GM19328 (cell line): ENCODE data around the gene GSC.
"Not testable (repeated sequence)": the region's sequence is repeated elsewhere in the genome, so short reads cannot be mapped to it uniquely, and the experiment has no call there.

Experiments used
- ATAC-seq: cut with Tn5 transposase; IDR thresholded peaks from one replicate; pipeline ENCODE4 v1.9.1; 2021; ENCODE audit warnings: mild to moderate bottlenecking, moderate library complexity; ENCODE audit not compliant: unreplicated experiment

GSC gene

DNA sequence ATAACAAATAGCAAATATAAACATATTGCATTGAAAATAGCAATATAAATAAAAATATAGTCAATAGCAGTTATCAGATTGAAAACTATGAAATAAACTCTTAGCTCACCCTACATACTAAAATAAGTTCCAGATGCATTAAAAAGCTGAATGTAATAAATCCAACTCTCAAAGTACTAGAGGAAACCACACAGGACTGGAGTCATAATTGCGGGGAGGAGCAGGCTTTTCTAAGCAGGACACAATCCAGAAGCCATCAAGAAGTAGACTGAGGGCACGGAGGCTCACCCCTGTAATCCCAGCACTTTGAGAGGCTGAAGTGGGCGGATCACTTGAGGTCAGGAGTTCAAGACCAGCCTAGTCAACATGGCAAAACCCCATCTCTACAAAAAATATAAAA lies 22.2 kb downstream of the GSC start:
- no peak for ATAC-seq

DNA sequence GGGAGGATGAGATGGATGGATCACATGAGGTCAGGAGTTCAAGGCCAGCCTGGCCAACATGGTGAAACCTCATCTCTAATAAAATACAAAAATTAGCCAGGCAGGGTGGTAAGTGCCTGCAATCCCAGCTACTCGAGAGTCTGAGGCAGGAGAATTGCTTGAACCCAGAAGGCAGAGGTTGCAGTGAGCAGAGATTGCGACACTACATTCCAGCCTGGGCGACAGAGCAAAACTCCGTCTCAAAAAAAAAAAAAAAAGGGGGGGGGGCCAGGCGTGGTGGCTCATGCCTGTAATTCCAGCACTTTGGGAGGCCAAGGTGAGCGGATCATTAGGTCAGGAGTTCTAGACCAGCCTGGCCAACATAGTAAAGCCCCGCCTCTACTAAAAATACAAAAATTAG lies 22.8 kb downstream of the GSC start:
- ATAC-seq: not testable (repeated sequence)

DNA sequence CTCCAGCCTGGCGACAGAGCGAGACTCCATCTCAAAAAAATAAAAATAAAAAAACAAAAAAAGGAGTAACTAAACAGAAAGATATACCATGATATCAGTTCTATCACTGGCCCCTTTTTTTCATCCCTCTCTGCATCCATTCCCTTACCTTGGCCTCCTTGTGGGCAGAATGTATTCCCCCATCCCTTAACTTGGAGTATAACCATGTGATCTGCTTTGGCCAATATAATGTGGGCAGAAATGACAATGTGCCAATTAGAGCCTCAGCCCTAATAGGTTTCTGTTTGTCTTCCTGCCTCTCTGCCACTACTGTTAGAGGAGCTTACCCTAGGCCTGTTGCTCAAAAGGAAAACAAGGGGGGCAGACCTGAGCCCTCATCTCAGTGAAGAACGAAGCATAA lies 23.8 kb downstream of the GSC start:
- ATAC-seq: no peak

DNA sequence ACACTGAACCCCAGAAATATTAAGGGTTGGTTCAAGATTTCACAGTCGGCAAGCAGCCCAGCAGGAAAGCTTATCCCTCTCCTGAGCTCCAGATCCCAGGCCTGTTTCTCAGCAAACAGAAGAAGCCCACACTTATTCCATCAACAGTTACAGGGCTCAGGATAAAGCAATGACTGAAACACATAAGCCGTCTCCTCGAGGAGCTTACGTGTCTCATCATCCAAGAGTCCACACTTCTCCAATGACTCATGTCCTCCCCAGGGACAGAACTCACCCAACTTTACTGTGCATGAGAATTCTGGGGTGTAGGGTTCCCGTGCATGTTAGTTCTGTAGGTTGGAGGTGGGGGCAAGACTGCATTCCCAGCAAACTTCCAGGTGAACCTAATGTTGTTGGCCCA lies 31.2 kb downstream of the GSC start:
- ATAC-seq: no peak

DNA sequence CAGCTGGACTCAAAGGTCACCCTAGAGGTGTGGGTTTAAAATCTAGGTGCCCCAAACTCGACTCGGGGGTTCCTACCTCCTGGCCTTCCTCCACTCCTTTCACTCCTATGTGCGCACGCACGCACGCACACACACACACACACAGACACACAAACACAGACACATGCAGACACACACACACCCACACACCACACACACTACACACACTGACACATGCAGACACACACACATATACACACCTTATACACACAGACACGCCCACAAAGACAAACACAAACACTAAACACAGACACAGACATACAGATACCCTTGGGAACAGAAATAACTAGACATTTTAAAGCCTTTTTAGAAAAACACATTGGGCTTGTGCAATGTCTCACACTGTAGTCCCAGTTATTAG lies 31.8 kb downstream of the GSC start:
- ATAC-seq: no peak

DNA sequence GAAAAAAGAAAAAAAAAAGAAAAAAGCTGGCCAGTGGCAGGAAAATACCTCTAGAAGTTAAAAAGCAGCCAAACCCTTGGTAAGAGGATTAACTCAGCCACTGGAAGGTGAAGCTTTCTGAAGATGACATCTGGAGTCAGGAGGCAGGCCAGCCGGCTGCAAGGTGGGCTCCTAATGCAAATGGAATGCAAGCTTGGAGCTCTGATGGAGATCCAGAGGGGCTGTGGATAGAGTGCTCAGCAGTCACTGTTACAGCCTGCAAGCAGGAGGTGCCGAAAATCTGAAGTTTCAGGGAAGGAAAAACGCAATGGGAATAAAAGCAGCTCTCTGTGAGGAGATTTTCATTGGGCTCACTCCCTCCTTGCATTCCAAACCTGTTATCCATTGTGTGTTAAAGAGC lies 41.0 kb downstream of the GSC start:
- no peak for ATAC-seq

DNA sequence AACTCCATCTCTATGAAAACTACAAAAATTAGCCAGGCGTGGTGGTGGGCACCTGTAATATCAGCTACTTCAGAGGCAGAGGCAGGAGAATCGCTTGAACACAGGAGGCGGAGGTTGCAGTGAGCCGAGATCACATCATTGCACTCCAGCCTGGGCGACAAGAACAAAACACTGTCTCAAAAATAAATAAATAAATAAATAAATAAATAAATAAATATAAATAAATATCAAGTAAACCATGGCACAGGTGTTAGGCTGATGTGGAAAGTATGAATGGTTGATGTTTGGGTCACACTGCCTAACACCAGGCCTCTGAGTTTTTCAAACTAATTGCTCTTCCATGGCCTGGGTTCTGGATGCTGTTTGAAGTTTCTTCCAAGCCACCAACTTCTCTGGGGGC lies 41.5 kb downstream of the GSC start:
- ATAC-seq: not testable (repeated sequence)

DNA sequence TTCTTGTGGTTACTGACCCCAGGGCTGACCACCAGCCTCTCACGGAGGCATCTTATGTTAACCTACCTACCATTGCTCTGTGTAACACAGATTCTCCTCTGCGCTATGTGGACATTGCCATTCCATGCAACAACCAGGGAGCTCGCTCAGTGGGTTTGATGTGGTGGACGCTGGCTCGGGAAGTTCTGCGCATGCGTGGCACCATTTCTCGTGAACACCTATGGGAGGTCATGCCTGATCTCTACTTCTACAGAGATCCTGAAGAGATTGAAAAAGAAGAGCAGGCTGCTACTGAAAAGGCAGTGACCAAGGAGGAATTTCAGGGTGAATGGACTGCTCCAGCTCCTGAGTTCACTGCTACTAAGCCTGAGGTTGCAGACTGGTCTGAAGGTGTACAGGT lies 43.3 kb downstream of the GSC start:
- ATAC-seq: not testable (repeated sequence)

DNA sequence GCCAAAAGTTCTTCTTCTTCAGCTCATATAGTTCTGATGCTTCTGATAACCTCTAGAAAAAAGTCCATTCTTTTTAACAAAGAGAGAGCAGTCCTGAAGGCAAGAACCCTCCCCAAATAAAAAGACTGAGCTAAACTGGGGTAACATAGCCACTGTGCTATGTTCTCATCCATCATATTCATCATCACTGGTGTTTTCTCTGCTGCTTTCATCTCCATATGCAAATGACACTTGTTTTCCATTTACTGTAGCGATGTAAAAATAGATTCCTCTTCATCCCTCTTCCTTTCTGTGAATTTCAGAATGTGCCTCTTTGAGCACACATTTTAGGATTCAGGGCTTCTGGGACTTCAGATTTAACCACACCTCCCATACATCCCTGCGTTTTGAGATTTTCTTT lies 44.9 kb downstream of the GSC start:
- no peak for ATAC-seq

DNA sequence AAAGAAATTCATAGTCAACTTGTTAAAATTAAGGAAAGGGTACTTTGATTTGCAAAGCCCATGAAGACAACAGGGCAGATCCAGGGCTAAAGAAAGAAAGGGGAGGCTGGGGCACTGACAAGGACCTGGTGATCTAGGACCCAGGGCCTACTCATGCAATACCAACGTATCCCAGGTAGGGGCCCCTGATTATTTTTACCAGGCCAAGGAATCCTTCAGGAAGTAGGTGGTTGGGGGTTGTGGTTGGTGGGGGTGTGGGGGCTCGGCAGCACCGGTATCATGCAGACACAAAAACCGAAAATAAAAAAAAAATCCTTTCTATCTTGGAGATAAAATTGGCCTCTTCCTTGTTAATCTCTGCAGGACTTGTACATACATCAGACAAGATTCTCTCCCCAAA lies 47.5 kb downstream of the GSC start:
- ATAC-seq: no peak
